GM18505 (cell line): ENCODE results near the gene KLK5.
"Not testable (repeated sequence)": the region's sequence is repeated elsewhere in the genome, so short reads cannot be mapped to it uniquely, and the experiment has no call there.

Experiments used
- ATAC-seq: cut with Tn5 transposase; IDR thresholded peaks from one replicate; pipeline ENCODE4 v1.9.1; 2021; ENCODE audit not compliant: unreplicated experiment
- POLR2A ChIP-seq: IDR thresholded peaks from 4 replicates; pipeline ENCODE4 v1.6.1; 2011; ENCODE audit warnings: borderline replicate concordance; ENCODE audit not compliant: insufficient read depth, insufficient read length; ENCODE audit errors: extremely low read depth

KLK5 gene

DNA sequence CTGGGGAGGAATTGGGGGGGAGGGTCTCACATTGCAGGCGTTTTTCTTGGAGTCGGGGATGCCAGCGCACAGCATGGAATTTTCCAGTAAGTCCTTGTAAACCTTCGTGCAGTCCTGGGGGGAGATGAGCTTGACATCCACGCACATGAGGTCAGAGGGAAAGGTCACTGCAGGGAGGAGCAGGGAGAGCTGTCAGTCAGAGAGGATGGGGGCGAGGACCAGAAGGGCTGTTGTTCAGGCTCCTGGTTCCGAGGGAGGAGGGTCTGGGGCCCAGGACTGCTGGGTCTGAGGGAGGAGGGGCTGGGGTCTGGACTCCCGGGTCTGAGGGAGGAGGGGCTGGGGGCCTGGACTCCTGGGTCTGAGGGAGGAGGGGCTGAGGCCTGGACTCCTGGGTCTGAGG lies 26.9 kb upstream of the KLK5 start:
- ATAC-seq: no peak

GRCh38 chr19:50978772-50979390 lies 26.0 kb upstream of the KLK5 start:
- no peak for TF ChIP-seq POLR2A
- ATAC-seq: no peak

More for the DNA sequence above, 26.9 kb upstream of the KLK5 start:
- no peak for TF ChIP-seq POLR2A

DNA sequence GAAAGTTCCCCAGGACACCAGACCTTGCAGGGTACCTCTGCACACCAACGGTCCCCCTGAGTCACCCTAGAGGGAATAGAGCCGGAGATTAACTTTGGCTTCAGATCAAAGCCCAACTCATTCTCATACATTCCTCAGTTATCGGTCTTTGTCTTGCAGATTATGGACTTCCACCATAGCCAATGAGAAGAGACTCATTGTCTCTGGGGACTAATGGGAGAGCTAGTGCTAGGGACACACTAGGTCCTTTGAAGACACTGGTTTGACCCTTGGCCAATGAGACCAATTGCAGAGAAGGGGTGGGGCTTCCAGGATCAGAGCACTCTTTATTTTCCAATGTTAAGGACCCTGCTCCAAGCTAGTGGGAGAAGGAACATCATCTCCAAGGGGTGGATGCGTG lies 24.8 kb upstream of the KLK5 start:
- ATAC-seq: no peak
- no peak for TF ChIP-seq POLR2A

- ATAC-seq: no peak
- no peak for TF ChIP-seq POLR2A
Measured at GRCh38 chr19:50975766-50976165, 22.9 kb upstream of the KLK5 start.

DNA sequence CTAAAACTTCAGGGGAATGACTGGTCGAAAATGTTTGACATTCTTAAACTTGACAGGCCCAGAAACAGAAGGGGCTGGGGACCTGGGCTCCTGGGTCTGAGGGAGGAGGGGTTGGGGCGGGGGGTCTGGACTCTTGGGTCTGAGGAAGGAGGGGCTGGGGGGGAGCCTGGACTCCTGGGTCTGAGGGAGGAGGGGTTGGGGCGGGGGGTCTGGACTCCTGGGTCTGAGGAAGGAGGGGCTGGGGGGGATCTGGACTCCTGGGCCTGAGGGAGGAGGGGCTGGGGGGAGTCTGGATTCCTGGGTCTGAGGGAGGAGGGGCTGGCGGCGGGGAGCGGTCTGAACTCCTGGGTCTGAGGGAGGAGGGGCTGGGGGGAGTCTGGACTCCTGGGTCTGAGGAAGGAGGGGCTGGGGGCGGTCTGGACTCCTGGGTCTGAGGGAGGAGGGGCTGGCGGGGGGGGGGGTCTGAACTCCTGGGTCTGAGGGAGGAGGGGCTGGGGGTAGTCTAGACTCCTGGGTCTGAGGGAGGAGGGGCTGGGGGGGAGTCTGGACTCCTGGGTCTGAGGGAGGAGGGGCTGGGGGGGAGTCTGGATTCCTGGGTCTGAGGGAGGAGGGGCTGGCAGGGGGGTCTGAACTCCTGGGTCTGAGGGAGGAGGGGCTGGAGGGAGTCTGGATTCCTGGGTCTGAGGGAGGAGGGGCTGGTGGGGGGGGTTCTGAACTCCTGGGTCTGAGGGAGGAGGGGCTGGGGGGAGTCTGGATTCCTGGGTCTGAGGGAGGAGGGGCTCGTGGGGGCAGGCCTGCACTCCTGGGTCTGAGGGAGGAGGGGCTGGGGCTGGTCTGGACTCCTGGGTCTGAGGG lies 22.1 kb upstream of the KLK5 start:
- ATAC-seq: no peak
- TF ChIP-seq POLR2A: no peak

DNA sequence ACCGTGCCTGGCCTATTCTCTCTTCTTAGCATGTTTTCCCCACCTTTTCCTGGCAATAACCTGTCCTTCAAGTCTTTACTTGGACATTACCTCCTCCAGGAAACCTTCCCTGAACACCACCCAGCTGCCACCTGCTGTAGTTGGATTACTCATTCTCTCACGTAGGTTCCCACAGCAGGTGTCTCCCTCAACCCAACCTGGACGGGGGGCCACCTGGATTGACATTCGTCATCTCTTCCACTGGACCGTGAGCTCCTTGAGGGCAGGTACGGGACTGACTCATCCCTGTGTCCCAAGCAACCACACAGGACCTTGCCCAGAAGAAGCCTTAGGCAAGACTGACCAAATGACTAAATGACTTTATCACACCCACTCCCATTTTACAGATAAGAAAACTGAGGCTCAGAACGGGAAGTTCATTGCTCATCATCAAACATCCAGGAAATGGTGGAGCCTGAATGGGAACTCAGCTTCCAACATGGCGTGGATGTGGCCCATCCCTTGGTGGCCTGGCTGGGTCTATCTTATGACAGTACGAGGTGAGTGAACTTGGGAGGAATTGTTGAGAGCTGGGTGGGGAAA lies 20.0 kb upstream of the KLK5 start:
- no peak for TF ChIP-seq POLR2A
- no peak for ATAC-seq

GRCh38 chr19:50969810-50970209 lies 17.0 kb upstream of the KLK5 start:
- ATAC-seq: not testable (repeated sequence)

DNA sequence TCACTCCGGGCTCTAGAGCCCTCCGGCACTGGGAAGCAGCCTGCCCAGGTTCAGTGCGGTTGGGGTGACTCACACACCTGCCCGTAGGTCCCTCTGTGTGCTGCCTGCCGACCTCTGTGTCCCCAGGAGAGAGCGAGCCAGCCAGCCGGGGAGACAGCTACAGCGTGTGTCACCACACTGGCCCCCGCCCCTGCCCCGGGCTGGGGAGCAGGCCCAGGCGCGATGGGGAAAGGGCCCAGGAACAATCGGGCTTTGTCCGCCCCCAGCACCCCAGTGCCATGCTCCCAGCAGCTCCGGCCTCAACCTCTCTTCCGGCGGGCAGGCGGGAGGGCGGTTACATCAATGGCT lies 16.5 kb upstream of the KLK5 start, which contains the start of gene KLK6:
KLK6 (minus strand) TSS at position 179 of the 348 bp plus-strand sequence. CDS start 1,487 bp downstream, outside the sequence.
- TF ChIP-seq POLR2A: no peak
- no peak for ATAC-seq

DNA sequence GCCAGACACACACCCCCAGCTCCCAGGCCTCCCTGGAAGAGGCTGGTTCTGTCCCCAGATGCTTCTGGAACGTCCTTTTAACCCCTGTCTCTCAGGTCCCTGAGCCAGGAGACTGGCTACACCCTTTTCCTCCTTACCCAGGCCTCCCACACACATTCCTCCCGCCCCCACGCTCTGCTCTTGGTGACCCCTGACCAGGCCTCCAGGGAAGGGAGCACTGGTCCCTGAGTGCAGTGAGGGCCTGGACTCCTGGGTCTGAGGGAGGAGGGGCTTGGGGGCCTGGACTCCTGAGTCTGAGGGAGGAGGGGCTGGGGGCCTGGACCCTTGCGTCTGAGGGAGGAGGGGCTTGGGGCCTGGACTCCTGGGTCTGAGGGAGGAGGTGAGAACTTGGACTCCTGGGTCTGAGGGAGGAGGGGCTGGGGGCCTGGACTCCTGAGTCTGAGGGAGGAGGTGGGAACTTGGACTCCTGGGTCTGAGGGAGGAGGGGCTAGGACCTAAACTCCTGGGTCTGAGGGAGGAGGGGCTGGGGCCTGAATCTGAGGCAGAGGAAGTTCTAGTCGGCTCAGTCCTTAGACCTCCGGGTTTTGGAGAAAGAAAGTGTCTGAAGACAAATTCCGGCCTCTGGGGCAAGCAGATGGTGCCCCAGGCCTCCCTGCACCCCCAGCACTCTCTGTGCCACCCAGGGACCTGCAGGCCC lies 16.0 kb upstream of the KLK5 start:
- no peak for TF ChIP-seq POLR2A
- ATAC-seq: no peak

GRCh38 chr19:50967929-50968715 lies 15.3 kb upstream of the KLK5 start:
- TF ChIP-seq POLR2A: no peak
- ATAC-seq: no peak

- no peak for TF ChIP-seq POLR2A
- ATAC-seq: no peak
Measured at GRCh38 chr19:50964266-50964665, 11.4 kb upstream of the KLK5 start.

DNA sequence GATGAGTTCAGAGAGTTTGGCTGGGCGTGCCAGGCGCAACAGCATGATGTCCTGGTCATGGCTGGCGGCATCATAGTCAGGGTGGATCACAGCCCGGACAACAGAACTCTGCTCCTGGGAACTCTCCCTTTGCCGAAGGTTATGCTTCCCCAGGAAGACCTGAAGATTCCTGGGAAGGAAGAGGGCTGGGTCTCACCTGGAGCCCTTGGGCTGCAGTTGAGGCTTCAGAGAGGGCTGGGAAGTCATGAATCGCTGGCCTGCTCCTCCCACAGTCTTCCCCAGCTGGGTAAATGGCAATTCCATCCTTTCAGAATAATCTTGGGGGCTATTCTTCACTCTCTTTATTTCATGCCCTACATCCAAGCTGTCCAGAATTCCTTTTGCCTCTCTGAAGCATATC lies 10.5 kb upstream of the KLK5 start:
- no peak for ATAC-seq
- TF ChIP-seq POLR2A: no peak

GRCh38 chr19:50962245-50962644 lies 9.4 kb upstream of the KLK5 start:
- no peak for ATAC-seq

More at GRCh38 chr19:50962245-50962644, 9.4 kb upstream of the KLK5 start:
- TF ChIP-seq POLR2A: no peak
